HEK293 (cell line): ENCODE data around the gene ZMYM2.

ENCODE experiments used
- GLI2 ChIP-seq: fragments of 450-650 bp; formaldehyde crosslinking; IDR thresholded peaks from 2 replicates; pipeline ENCODE4; 2017; ENCODE audit warnings: missing biosample characterization, missing genetic modification characterization, low read depth, borderline replicate concordance
- KLF1 ChIP-seq: fragments of 450-650 bp; formaldehyde crosslinking; IDR thresholded peaks from 2 replicates; pipeline ENCODE4 v1.5.1; 2016; ENCODE audit warnings: missing biosample characterization, missing genetic modification characterization
- KLF8 ChIP-seq: fragments of 450-650 bp; formaldehyde crosslinking; IDR thresholded peaks from 2 replicates; pipeline ENCODE4 v1.5.1; 2016; ENCODE audit warnings: missing biosample characterization, missing genetic modification characterization
- OVOL3 ChIP-seq: fragments of 450-650 bp; formaldehyde crosslinking; IDR thresholded peaks from 2 replicates; pipeline ENCODE4 v1.5.1; 2016; ENCODE audit warnings: missing biosample characterization, missing genetic modification characterization
- ZEB2 ChIP-seq: fragments of 450-650 bp; formaldehyde crosslinking; IDR thresholded peaks from 2 replicates; pipeline ENCODE4 v1.5.1; 2016; ENCODE audit warnings: missing biosample characterization, missing genetic modification characterization
- ZFP37 ChIP-seq: fragments of 450-650 bp; formaldehyde crosslinking; IDR thresholded peaks from 2 replicates; pipeline ENCODE4 v1.5.1; 2016; ENCODE audit warnings: missing biosample characterization, missing genetic modification characterization
- ZNF114 ChIP-seq: fragments of 450-650 bp; formaldehyde crosslinking; IDR thresholded peaks from 2 replicates; pipeline ENCODE4 v1.5.0; 2017; ENCODE audit warnings: missing biosample characterization, missing genetic modification characterization
- ZNF138 ChIP-seq: fragments of 450-650 bp; formaldehyde crosslinking; IDR thresholded peaks from 2 replicates; pipeline ENCODE4 v1.5.1; 2016; ENCODE audit warnings: missing biosample characterization, missing genetic modification characterization, borderline replicate concordance
- ZNF24 ChIP-seq: fragments of 450-650 bp; formaldehyde crosslinking; IDR thresholded peaks from 2 replicates; pipeline ENCODE4 v1.5.1; 2016; ENCODE audit warnings: missing biosample characterization, missing genetic modification characterization
- ZNF324 ChIP-seq: fragments of 450-650 bp; formaldehyde crosslinking; IDR thresholded peaks from 2 replicates; pipeline ENCODE4 v1.5.1; 2016; ENCODE audit warnings: missing biosample characterization, missing genetic modification characterization
- ZNF341 ChIP-seq: fragments of 450-650 bp; formaldehyde crosslinking; IDR thresholded peaks from 2 replicates; pipeline ENCODE4; 2016; ENCODE audit warnings: low read depth, missing biosample characterization, missing genetic modification characterization
- ZNF433 ChIP-seq: fragments of 450-650 bp; formaldehyde crosslinking; IDR thresholded peaks from 2 replicates; pipeline ENCODE4 v1.5.1; 2016; ENCODE audit warnings: missing biosample characterization, missing genetic modification characterization, low read depth
- ZNF501 ChIP-seq: fragments of 450-650 bp; formaldehyde crosslinking; IDR thresholded peaks from 2 replicates; pipeline ENCODE4 v1.5.1; 2016; ENCODE audit warnings: missing biosample characterization, missing genetic modification characterization
- ZNF514 ChIP-seq: fragments of 450-650 bp; formaldehyde crosslinking; IDR thresholded peaks from 2 replicates; pipeline ENCODE4 v1.5.1; 2016; ENCODE audit warnings: missing biosample characterization, missing genetic modification characterization
- ZNF529 ChIP-seq: fragments of 450-650 bp; formaldehyde crosslinking; IDR thresholded peaks from 2 replicates; pipeline ENCODE4 v1.5.1; 2017; ENCODE audit warnings: missing genetic modification characterization, missing biosample characterization; ENCODE audit not compliant: insufficient replicate concordance
- ZNF530 ChIP-seq: fragments of 450-650 bp; formaldehyde crosslinking; IDR thresholded peaks from 2 replicates; pipeline ENCODE4 v1.5.1; 2016; ENCODE audit warnings: low read depth, missing biosample characterization, missing genetic modification characterization
- ZNF560 ChIP-seq: fragments of 450-650 bp; formaldehyde crosslinking; IDR thresholded peaks from 2 replicates; pipeline ENCODE4 v1.5.1; 2017; ENCODE audit warnings: missing biosample characterization, missing genetic modification characterization, borderline replicate concordance
- ZNF561 ChIP-seq: fragments of 450-650 bp; IDR thresholded peaks from 2 replicates; pipeline ENCODE4 v1.5.1; 2018; ENCODE audit warnings: missing biosample characterization, missing genetic modification characterization, borderline replicate concordance
- ZNF600 ChIP-seq: fragments of 450-650 bp; formaldehyde crosslinking; IDR thresholded peaks from 2 replicates; pipeline ENCODE4 v1.5.1; 2016; ENCODE audit warnings: missing biosample characterization, missing genetic modification characterization
- ZNF670 ChIP-seq: fragments of 450-650 bp; formaldehyde crosslinking; IDR thresholded peaks from 2 replicates; pipeline ENCODE4 v1.5.1; 2016; ENCODE audit warnings: missing biosample characterization, missing genetic modification characterization, low read depth
- ZNF677 ChIP-seq: fragments of 450-650 bp; IDR thresholded peaks from 2 replicates; pipeline ENCODE4 v1.5.0; 2018; ENCODE audit warnings: missing biosample characterization, mild to moderate bottlenecking, missing genetic modification characterization, moderate library complexity
- ZNF777 ChIP-seq: fragments of 450-650 bp; formaldehyde crosslinking; IDR thresholded peaks from 2 replicates; pipeline ENCODE4 v1.5.1; 2017; ENCODE audit warnings: missing biosample characterization, missing genetic modification characterization, borderline replicate concordance
- TF ChIP-seq, protein P1 (sequence below): fragments of 450-650 bp; formaldehyde crosslinking; IDR thresholded peaks from 2 replicates; pipeline ENCODE4 v1.5.1; 2016; ENCODE audit warnings: missing biosample characterization, missing genetic modification characterization
- TF ChIP-seq, protein P2 (sequence below): fragments of 450-650 bp; formaldehyde crosslinking; conservative IDR thresholded peaks from 2 replicates; pipeline ENCODE4 v1.5.1; 2016; ENCODE audit warnings: low read depth, missing biosample characterization, missing genetic modification characterization
- TF ChIP-seq, protein P3 (sequence below): fragments of 450-650 bp; formaldehyde crosslinking; IDR thresholded peaks from 2 replicates; pipeline ENCODE4 v1.5.1; 2016; ENCODE audit warnings: missing biosample characterization, missing genetic modification characterization
- TF ChIP-seq, protein P4 (sequence below): fragments of 450-650 bp; formaldehyde crosslinking; IDR thresholded peaks from 2 replicates; pipeline ENCODE4 v1.5.1; 2017; ENCODE audit warnings: missing biosample characterization, missing genetic modification characterization
- TF ChIP-seq, protein P5 (sequence below): fragments of 450-650 bp; formaldehyde crosslinking; optimal IDR thresholded peaks from 2 replicates; pipeline ENCODE3; 2016; ENCODE audit warnings: missing biosample characterization, mild to moderate bottlenecking, missing genetic modification characterization

Gene ZMYM2

DNA sequence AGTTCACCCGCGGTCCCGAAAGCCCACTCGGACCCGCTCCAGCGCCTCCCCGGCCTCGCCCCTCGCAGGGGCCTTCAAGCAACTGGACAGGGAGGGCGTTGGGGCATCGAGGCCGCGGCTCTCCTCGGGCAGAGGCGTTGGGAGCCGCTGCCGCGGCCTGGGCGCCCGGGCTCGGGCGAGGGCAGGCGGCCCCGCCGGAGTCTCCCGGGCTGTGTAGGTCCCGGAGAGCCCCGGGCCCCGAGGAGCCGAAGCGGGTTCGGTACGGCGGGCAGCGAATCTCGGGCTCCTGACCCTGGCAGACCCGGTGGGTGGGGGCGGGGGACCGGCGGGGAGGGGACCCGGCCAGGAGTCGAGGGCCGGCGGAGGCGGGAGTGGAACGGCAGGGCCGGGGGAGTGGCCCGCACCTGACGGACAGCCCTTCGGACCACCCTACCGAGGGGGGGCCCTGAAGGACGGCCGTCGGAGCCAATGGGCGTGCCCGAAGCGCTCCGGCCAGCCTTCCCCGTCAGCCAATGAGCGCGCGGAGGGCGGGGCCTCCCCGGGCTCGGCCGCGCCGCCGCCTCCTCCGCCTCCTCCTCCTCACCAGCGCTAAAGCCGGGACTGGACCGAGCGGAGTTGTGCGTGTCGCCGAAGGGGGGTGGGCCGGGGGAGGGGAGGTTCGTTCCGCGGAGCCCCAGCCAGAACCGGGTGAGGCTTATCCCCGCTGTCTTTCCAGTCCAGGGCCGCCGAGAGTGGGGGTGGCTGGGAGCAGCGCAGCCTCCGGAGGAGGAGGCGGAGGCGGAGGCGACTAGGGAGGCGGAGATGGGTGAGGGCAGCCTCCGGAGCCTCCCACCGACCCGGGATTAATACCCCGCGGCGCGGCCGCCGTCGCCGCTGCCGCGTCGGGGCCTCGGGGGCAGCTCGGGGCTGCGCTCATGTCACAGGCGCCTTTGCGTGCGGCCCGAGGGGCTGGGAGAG is at the start of gene ZMYM2 (continued):
- peak; percentile 79; the same call in 1 of the 2 replicates for TF ChIP-seq KLF8 (tag by site-specific recombination)
- no peak for TF ChIP-seq ZNF530 (tag by site-specific recombination)
- no peak for TF ChIP-seq ZNF777 (tag by site-specific recombination)
- TF ChIP-seq, protein P1, sequence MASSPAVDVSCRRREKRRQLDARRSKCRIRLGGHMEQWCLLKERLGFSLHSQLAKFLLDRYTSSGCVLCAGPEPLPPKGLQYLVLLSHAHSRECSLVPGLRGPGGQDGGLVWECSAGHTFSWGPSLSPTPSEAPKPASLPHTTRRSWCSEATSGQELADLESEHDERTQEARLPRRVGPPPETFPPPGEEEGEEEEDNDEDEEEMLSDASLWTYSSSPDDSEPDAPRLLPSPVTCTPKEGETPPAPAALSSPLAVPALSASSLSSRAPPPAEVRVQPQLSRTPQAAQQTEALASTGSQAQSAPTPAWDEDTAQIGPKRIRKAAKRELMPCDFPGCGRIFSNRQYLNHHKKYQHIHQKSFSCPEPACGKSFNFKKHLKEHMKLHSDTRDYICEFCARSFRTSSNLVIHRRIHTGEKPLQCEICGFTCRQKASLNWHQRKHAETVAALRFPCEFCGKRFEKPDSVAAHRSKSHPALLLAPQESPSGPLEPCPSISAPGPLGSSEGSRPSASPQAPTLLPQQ (tag by site-specific recombination) = no peak
- TF ChIP-seq, protein P2, sequence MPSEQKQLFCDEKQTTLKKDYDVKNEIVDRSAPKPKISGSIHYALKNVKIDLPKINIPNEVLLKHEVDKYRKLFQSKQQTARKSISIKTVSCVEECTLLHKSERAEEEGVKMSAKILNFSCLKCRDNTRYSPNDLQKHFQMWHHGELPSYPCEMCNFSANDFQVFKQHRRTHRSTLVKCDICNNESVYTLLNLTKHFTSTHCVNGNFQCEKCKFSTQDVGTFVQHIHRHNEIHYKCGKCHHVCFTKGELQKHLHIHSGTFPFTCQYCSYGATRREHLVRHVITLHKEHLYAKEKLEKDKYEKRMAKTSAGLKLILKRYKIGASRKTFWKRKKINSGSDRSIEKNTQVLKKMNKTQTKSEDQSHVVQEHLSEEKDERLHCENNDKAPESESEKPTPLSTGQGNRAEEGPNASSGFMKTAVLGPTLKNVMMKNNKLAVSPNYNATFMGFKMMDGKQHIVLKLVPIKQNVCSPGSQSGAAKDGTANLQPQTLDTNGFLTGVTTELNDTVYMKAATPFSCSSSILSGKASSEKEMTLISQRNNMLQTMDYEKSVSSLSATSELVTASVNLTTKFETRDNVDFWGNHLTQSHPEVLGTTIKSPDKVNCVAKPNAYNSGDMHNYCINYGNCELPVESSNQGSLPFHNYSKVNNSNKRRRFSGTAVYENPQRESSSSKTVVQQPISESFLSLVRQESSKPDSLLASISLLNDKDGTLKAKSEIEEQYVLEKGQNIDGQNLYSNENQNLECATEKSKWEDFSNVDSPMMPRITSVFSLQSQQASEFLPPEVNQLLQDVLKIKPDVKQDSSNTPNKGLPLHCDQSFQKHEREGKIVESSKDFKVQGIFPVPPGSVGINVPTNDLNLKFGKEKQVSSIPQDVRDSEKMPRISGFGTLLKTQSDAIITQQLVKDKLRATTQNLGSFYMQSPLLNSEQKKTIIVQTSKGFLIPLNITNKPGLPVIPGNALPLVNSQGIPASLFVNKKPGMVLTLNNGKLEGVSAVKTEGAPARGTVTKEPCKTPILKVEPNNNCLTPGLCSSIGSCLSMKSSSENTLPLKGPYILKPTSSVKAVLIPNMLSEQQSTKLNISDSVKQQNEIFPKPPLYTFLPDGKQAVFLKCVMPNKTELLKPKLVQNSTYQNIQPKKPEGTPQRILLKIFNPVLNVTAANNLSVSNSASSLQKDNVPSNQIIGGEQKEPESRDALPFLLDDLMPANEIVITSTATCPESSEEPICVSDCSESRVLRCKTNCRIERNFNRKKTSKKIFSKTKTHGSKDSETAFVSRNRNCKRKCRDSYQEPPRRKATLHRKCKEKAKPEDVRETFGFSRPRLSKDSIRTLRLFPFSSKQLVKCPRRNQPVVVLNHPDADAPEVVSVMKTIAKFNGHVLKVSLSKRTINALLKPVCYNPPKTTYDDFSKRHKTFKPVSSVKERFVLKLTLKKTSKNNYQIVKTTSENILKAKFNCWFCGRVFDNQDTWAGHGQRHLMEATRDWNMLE (tag by site-specific recombination) = no peak
- TF ChIP-seq ZNF24 (tag by site-specific recombination) = no peak
- TF ChIP-seq, protein P3, sequence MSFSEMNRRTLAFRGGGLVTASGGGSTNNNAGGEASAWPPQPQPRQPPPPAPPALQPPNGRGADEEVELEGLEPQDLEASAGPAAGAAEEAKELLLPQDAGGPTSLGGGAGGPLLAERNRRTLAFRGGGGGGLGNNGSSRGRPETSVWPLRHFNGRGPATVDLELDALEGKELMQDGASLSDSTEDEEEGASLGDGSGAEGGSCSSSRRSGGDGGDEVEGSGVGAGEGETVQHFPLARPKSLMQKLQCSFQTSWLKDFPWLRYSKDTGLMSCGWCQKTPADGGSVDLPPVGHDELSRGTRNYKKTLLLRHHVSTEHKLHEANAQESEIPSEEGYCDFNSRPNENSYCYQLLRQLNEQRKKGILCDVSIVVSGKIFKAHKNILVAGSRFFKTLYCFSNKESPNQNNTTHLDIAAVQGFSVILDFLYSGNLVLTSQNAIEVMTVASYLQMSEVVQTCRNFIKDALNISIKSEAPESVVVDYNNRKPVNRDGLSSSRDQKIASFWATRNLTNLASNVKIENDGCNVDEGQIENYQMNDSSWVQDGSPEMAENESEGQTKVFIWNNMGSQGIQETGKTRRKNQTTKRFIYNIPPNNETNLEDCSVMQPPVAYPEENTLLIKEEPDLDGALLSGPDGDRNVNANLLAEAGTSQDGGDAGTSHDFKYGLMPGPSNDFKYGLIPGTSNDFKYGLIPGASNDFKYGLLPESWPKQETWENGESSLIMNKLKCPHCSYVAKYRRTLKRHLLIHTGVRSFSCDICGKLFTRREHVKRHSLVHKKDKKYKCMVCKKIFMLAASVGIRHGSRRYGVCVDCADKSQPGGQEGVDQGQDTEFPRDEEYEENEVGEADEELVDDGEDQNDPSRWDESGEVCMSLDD (tag by site-specific recombination) = no peak
- TF ChIP-seq ZNF514 (tag by site-specific recombination) = no peak
- TF ChIP-seq ZNF341 (tag by site-specific recombination) = peak; percentile 23
- 0 out of 2 replicates have a peak, but pooled peaks have one; percentile 16 for TF ChIP-seq ZNF501
- TF ChIP-seq ZNF670 (tag by site-specific recombination) = no peak
- no peak for TF ChIP-seq ZNF677 (tag by site-specific recombination)
- no peak for TF ChIP-seq ZNF560 (tag by site-specific recombination)
- no peak for TF ChIP-seq OVOL3 (tag by site-specific recombination)
- TF ChIP-seq ZNF529 (tag by site-specific recombination) = no peak
- TF ChIP-seq ZNF138 (tag by site-specific recombination) = no peak
- no peak for TF ChIP-seq ZNF114 (tag by site-specific recombination)
- no peak for TF ChIP-seq GLI2 (tag by site-specific recombination)
- TF ChIP-seq ZFP37 (tag by site-specific recombination) = no peak
- no peak for TF ChIP-seq ZNF433 (tag by site-specific recombination)
- TF ChIP-seq ZEB2 = peak; percentile 74
- peak; percentile 35 for TF ChIP-seq ZNF600 (tag by site-specific recombination)
- TF ChIP-seq, protein P4, sequence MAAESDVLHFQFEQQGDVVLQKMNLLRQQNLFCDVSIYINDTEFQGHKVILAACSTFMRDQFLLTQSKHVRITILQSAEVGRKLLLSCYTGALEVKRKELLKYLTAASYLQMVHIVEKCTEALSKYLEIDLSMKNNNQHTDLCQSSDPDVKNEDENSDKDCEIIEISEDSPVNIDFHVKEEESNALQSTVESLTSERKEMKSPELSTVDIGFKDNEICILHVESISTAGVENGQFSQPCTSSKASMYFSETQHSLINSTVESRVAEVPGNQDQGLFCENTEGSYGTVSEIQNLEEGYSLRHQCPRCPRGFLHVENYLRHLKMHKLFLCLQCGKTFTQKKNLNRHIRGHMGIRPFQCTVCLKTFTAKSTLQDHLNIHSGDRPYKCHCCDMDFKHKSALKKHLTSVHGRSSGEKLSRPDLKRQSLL (tag by site-specific recombination) = no peak
- TF ChIP-seq ZNF561 (tag by site-specific recombination) = no peak
- no peak for TF ChIP-seq KLF1 (tag by site-specific recombination)
- no peak for TF ChIP-seq ZNF324
- TF ChIP-seq, protein P5, sequence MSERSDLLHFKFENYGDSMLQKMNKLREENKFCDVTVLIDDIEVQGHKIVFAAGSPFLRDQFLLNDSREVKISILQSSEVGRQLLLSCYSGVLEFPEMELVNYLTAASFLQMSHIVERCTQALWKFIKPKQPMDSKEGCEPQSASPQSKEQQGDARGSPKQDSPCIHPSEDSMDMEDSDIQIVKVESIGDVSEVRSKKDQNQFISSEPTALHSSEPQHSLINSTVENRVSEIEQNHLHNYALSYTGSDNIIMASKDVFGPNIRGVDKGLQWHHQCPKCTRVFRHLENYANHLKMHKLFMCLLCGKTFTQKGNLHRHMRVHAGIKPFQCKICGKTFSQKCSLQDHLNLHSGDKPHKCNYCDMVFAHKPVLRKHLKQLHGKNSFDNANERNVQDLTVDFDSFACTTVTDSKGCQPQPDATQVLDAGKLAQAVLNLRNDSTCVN = peak; percentile 73
